Inflammatory macrophage (primary cell): Measurements from ENCODE around the gene HAO2.
"Not testable (repeated sequence)": the region's sequence is repeated elsewhere in the genome, so short reads cannot be mapped to it uniquely, and the experiment has no call there.

ENCODE experiments used
- DNase-seq, 2 donors: peaks; one replicate each; pipeline ENCODE4 v3.0.0-alpha.2; 2020 to 2022
- total RNA-seq, 18 experiments: gene quantifications; one replicate each; lab custom pipeline; 2026; ENCODE audit warnings: mixed read lengths in 6 of 18, inconsistent platforms in 2 of 18; lab: John Stamatoyannopoulos, UW

Gene HAO2
- total RNA-seq = 0 to 0.07 (median 0) reads per million in 18 experiments

- DNase-seq = no peak
These were observed at the start of gene HAO2 for GRCh38 chr1:119368554-119368953. Gene HAO2, plus strand, starts transcription at chr1:119368785. Its CDS starts 12,301 bp downstream, at chr1:119381086.

GRCh38 chr1:119320100-119320499 is 48.5 kb upstream of the HAO2 start:
- no peak for DNase-seq

- no peak for DNase-seq
These were observed 46.7 kb upstream of the HAO2 start for GRCh38 chr1:119321666-119322419.

GRCh38 chr1:119323216-119323982 is 45.2 kb upstream of the HAO2 start:
- DNase-seq = peak; percentile 49 to 76

GRCh38 chr1:119324198-119324597 is 44.4 kb upstream of the HAO2 start:
- peak in 1 of 2 donors; percentile 4 for DNase-seq

GRCh38 chr1:119326251-119326650 is 42.3 kb upstream of the HAO2 start:
- no peak for DNase-seq

GRCh38 chr1:119327094-119327449 is 41.5 kb upstream of the HAO2 start:
- no peak for DNase-seq

- peak in 1 of 2 donors; percentile 9 for DNase-seq
These were observed 41.0 kb upstream of the HAO2 start for GRCh38 chr1:119327450-119328155.

- no peak for DNase-seq
These were observed 38.8 kb upstream of the HAO2 start for GRCh38 chr1:119329541-119330461.

- no peak for DNase-seq
These were observed 38.0 kb upstream of the HAO2 start for GRCh38 chr1:119330466-119331189.

GRCh38 chr1:119331190-119331515 is 37.4 kb upstream of the HAO2 start:
- no peak for DNase-seq

GRCh38 chr1:119331915-119332314 is 36.7 kb upstream of the HAO2 start:
- DNase-seq = no peak

GRCh38 chr1:119332622-119333021 is 36.0 kb upstream of the HAO2 start:
- no peak for DNase-seq

- no peak for DNase-seq
These were observed 35.3 kb upstream of the HAO2 start for GRCh38 chr1:119333163-119333896.

- DNase-seq = not testable (repeated sequence)
These were observed 34.7 kb upstream of the HAO2 start for GRCh38 chr1:119333897-119334250.

- DNase-seq = no peak
These were observed 31.7 kb upstream of the HAO2 start for GRCh38 chr1:119336848-119337247.

- no peak for DNase-seq
These were observed 30.6 kb upstream of the HAO2 start for GRCh38 chr1:119338004-119338403.

- no peak for DNase-seq
These were observed 29.8 kb upstream of the HAO2 start for GRCh38 chr1:119338757-119339156.

GRCh38 chr1:119340861-119341261 is 27.7 kb upstream of the HAO2 start:
- DNase-seq = no peak

- DNase-seq = no peak
These were observed 27.1 kb upstream of the HAO2 start for GRCh38 chr1:119341372-119341947.

GRCh38 chr1:119345398-119345797 is 23.2 kb upstream of the HAO2 start:
- DNase-seq = no peak
